Mucosa of gallbladder (tissue), 1 donor: ENCODE data around the gene TPRG1. TPM values are rescaled to one million over a fixed set of nuclear protein-coding genes. Genes with fewer than 3 reads are reported as not detected.
"Not testable (repeated sequence)": the region's sequence is repeated elsewhere in the genome, so short reads cannot be mapped to it uniquely, and the experiment has no call there.

ENCODE experiments used
- DNase-seq: peaks from one replicate; pipeline ENCODE4 v3.0.0-alpha.2; 2020; ENCODE audit warnings: low spot score
- total RNA-seq: library from RNA; stranded (reverse); gene quantifications from one replicate; pipeline ENCODE4 v1.2.1, GENCODE V29; 2021
- donor health status: DM: no; HTN: no; CAD: no.

Gene TPRG1
- total RNA-seq, 1 donor from 2014 or later: 3.9 TPM

GRCh38 chr3:189311521-189311920, 139.8 kb downstream of the TPRG1 start:
- DNase-seq: no peak

- no peak for DNase-seq
These were observed 141.1 kb downstream of the TPRG1 start for GRCh38 chr3:189312866-189313265.

GRCh38 chr3:189316296-189317019, 144.7 kb downstream of the TPRG1 start:
- no peak for DNase-seq

- DNase-seq: no peak
These were observed 146.1 kb downstream of the TPRG1 start for GRCh38 chr3:189317911-189318310.

GRCh38 chr3:189320511-189320910, 148.7 kb downstream of the TPRG1 start:
- no peak for DNase-seq

- DNase-seq: no peak
These were observed 150.6 kb downstream of the TPRG1 start for GRCh38 chr3:189322339-189322738.

- DNase-seq: peak; percentile 92
These were observed 152.9 kb downstream of the TPRG1 start for GRCh38 chr3:189324538-189325138.

GRCh38 chr3:189325454-189325853, 153.7 kb downstream of the TPRG1 start:
- DNase-seq: no peak

GRCh38 chr3:189329630-189330029, 157.9 kb downstream of the TPRG1 start:
- not testable (repeated sequence) for DNase-seq

- DNase-seq: no peak
These were observed 158.3 kb downstream of the TPRG1 start for GRCh38 chr3:189330066-189330465.

GRCh38 chr3:189331002-189331418, 159.2 kb downstream of the TPRG1 start:
- no peak for DNase-seq

GRCh38 chr3:189334064-189334920, 162.5 kb downstream of the TPRG1 start:
- DNase-seq: no peak

- no peak for DNase-seq
These were observed 165.9 kb downstream of the TPRG1 start for GRCh38 chr3:189337673-189338091.

- DNase-seq: no peak
These were observed 166.6 kb downstream of the TPRG1 start for GRCh38 chr3:189338366-189338765.

- DNase-seq: no peak
These were observed 168.2 kb downstream of the TPRG1 start for GRCh38 chr3:189339996-189340395.

GRCh38 chr3:189340680-189341460, 169.1 kb downstream of the TPRG1 start:
- no peak for DNase-seq

- no peak for DNase-seq
These were observed 171.0 kb downstream of the TPRG1 start for GRCh38 chr3:189342811-189343210.

- DNase-seq: no peak
These were observed 173.2 kb downstream of the TPRG1 start for GRCh38 chr3:189344996-189345395.

- DNase-seq: no peak
These were observed 178.0 kb downstream of the TPRG1 start for GRCh38 chr3:189349772-189350171.

GRCh38 chr3:189353318-189353965, 181.7 kb downstream of the TPRG1 start:
- no peak for DNase-seq
